ENCODE measurements around the gene OR51I1.

Gene OR51I1

DNA sequence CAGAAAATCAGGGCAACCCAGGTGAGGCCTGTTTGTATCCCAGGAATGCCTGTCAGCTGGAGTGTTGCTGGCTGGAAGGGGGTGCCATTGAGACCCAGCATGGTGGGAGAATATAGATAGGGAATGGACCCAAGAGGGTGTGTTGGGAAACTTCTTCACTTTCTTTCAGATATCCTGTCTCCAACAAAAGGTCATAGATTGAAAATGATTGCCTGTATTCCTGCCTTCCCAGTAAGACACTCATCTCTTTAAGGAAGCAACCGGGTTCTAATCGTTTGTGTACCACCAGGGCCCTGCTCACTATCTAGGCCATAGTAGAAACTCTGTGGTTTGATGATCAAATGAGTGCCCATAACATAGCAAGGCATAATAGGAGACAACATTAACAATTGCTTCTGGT is at the start of gene OR51I1:
Gene OR51I1, minus strand, starts transcription at position 101 of the 400 bp plus-strand sequence. Its CDS starts 0 bp downstream, at position 101.
- no peak for DNase-seq

GRCh38 chr11:5489576-5490357 is 48.5 kb upstream of the OR51I1 start:
- no peak for DNase-seq

DNA sequence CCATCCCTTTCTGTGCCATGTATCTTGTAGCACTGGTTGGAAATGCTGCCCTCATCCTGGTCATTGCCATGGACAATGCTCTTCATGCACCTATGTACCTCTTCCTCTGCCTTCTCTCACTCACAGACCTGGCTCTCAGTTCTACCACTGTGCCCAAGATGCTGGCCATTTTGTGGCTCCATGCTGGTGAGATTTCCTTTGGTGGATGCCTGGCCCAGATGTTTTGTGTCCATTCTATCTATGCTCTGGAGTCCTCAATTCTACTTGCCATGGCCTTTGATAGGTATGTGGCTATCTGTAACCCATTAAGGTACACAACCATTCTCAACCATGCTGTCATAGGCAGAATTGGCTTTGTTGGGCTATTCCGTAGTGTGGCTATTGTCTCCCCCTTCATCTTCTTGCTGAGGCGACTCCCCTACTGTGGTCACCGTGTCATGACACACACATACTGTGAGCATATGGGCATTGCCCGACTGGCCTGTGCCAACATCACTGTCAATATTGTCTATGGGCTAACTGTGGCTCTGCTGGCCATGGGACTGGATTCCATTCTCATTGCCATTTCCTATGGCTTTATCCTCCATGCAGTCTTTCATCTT is 47.6 kb upstream of the OR51I1 start:
- no peak for DNase-seq

- no peak for DNase-seq
Measured at GRCh38 chr11:5488385-5488784, 47.1 kb upstream of the OR51I1 start, which contains the start of gene OR52D1. TSS of gene OR52D1 (plus strand) at chr11:5488685. CDS start at chr11:5488707, 22 bp downstream.

DNA sequence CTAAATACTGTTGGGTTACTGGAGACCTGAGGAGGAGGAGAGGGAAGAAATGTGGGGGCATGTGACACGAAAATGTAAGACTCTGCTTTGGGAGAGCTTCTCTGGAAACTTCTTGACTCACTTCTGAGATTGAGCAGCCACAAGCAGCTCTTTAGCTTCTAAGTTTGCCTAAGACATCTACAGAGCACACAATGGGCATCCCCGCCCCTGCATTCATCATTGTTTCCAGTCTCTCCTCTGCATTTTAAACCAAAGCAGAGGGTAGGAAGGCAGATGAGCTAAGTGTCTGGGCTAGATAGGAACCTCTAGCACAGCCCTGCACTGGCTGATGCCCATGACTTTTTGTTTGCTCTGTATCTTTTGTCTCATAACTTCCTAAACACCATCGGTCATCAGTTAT is 45.1 kb upstream of the OR51I1 start:
- DNase-seq, result no peak

GRCh38 chr11:5486003-5486402 is 44.7 kb upstream of the OR51I1 start:
- DNase-seq, result no peak

DNA sequence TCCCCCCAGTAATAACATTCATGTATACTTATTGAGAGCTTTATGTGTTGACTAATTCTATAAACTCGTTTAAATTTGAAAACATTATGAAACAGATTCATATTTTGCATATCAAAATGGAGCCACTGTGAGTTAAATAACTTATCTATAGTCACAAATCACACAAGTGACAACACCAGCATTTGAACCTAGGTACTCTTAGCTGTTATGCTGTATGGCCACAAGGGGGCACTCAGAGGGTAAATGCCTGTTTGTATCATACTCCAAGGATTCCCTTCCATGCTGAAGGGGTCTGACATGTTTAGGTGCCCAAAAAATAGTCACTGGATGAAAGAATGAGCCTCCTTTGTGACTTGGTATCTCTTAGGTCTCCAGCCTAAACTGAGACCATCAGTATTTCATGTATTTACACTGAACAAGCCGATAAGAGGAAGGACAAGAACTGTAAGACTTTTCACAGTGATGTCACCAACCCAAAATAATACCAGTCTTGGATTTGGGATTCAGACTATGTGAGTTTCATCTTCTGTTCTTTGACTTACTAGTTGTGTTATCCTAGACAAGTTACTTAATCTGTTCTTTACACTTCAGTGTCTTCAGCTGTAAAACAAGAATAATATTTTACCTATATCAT is 35.0 kb upstream of the OR51I1 start:
- peak; percentile 12 for DNase-seq

DNA sequence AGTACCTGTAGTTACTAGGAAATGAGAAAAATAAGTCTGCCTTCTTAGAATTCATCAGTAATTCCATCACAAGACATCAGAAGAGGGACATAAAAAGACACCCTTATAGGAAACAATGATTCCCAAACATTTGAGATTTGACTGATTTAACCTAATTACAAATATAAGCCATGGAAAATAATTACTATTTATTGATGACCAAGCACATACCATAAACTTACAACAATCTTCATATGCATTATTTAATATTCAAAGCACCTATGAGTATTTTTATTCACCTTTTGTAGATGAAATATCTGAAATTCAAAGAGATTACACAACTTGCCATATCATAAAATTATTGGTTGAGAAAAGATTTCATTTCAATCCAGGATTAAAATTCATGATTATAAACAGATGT is 32.6 kb upstream of the OR51I1 start:
- DNase-seq, result no peak

DNA sequence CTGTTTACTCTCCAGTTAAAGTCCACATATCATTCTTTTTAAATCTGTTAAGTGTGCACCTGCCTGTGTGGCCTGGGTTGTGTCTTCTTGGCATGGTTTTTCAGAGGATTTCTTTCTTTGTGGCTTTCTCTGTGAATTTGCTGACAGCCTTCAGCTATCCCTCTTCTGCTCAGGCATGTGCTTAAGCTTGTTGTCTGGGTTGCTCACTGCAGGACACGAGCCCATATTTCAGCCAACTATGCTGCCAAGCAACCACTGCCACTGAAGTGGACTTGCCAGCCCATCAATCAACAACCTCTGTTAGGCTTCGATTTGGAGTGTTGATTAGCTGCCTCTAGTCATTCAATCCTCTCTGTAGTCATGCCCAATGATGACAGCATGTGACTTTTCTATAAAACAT is 26.2 kb upstream of the OR51I1 start:
- DNase-seq, result no peak

- no peak for DNase-seq
Measured at GRCh38 chr11:5460983-5461621, 19.8 kb upstream of the OR51I1 start.

- DNase-seq, result no peak
Measured at GRCh38 chr11:5449432-5449831, 8.1 kb upstream of the OR51I1 start.

GRCh38 chr11:5449023-5449422 is 7.7 kb upstream of the OR51I1 start, which contains the start of gene OR51I2:
TSS of gene OR51I2 (plus strand) at chr11:5449323. CDS start at chr11:5453489, 4,166 bp downstream.
- DNase-seq, result no peak

GRCh38 chr11:5443835-5444393 is 2.6 kb upstream of the OR51I1 start:
- DNase-seq, result no peak

GRCh38 chr11:5423131-5423530 is 18.2 kb downstream of the OR51I1 start:
- DNase-seq, result no peak

DNA sequence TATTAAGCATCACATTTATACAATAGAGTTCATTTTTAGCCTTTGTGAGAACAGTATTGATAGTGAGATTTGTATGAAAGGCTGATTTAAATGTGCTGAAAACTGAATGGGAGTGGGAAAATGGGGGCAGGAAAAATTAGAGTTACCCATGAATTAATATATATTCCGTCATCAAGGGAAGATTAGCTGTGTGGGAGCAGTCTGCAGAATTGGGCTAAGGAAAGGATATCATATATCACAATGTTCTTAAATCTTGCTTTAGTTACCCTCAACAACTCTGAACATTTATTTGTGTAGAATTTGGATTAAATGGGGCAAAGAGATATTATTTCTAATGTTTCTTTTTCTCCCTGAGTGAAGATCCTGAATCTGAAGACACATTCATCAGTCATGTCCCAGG is 19.5 kb downstream of the OR51I1 start, which contains the start of gene OR51Q1:
Gene OR51Q1, plus strand, starts transcription at position 301 of the 400 bp plus-strand sequence. Its CDS starts 90 bp downstream, at position 391.
- no peak for DNase-seq

GRCh38 chr11:5420993-5421392 is 20.3 kb downstream of the OR51I1 start:
- no peak for DNase-seq

GRCh38 chr11:5405173-5405572 is 36.1 kb downstream of the OR51I1 start:
- DNase-seq, result no peak

DNA sequence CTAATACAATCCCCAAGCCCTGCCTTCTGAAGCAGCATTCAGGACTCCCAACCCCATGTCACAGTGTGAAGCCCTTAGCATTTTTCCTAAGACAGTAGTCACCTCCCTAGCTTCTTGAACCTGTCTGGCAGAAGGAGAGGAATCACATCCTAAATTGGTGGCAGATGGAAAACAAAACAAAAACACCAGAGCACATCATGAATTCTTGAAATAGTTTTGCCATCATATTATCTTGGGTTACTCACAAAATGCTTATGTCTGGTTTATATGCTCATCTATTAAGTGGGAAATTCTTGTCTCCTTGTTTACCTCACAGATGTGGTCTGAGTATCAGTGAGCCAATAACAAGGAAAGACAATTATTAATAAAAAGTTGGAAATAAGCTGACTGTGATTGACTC is 42.4 kb downstream of the OR51I1 start:
- no peak for DNase-seq

- no peak for DNase-seq
Measured at GRCh38 chr11:5394091-5394490, 47.2 kb downstream of the OR51I1 start.
